SW480 (cell line): ENCODE data around the gene ADGRD1.

Source experiments
- DNase-seq: peaks from one replicate; pipeline ENCODE4 v3.0.0-alpha.2; 2016; ENCODE audit warnings: low spot score

The ADGRD1 gene

DNA sequence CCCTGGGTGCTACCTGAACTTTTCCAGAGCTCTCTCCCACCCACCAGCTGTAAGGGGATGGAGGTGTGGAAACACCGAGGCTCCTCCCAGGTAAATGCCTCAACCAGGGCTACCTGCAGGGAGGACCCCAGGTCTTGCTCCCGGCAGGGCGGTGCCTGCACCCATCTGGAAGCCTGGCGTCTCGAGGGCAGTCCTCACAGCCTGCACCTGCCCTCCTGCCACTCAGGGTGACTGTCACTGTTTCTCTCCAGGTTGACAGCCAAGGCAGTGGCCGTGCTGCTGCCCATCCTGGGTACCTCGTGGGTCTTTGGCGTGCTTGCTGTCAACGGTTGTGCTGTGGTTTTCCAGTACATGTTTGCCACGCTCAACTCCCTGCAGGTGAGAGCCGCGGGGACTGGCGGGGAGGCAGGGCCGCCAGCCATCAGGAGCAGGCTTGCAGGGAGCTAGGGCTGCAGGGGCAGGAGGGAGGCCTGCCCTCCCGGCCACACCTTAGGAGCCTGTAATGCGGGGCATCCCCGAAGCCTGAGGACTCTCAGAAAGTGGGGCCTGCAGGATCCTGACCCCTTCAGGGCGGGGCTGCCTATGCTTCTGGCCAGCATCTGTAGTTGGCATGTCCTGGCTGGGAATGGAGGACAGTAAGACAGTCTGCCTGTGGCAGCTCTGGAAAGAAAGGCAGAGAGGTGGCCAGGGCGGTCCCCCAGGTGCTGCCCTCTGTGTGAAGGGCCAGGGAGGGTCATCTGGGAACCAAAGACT, 182.3 kb downstream of the ADGRD1 start:
- DNase-seq, result no peak

DNA sequence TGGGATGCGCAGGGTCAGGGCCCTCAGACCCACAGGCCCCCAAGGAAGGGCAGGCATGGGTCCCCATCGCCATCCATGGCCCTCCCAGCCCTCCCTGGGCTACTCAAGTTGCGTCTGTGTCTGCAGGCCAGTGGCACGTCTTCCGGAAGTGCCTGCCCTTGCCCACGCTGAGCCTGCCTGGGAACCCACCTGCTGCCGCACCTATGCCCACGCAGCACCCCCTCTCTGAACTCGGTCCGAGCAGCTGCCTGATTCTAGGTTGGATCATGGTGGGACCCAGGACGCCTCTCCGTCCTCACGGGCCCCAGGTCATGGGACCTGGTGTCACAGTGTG, 182.8 kb downstream of the ADGRD1 start:
- no peak for DNase-seq

DNA sequence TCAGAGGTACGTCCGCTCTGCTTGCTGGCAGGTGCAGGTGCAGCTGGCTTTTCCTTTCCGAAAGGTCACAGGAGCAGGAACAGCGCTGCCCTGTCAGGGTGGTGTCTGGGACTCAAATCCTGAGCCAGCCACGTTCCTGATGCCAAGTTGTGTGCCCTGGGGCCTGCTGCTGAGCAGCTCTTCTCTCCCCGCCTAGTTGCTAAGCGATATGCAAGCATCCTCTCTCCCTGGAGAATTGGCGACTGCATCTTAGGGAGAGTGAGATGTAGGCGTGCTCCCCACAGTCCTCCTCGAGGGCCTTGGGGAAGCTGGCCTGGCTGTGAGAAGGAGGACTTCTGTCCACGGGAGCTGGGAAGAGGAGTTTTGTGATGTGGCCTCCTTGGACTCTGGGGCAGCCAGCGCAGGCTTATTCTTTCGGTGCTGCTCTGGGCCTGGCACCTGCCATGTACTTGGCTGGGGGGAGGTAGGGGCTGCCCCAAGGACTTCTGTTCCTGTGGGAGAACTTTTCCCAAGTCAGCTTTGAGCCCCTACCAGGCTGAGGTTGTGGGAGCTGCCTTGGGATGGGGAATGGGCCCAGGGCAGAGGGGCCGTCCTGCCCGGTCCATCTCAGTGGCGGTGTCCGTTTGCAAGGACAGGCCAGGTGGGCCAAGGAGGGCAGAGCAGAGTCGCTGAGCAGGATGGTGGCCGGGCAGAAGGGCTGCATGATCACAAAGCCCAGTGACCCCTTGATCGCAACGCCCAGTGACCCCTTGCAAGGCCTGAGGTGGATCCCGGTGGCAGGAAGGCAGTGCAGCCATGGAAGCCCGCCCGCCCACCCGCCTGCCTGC, 183.5 kb downstream of the ADGRD1 start:
- DNase-seq, result no peak

DNA sequence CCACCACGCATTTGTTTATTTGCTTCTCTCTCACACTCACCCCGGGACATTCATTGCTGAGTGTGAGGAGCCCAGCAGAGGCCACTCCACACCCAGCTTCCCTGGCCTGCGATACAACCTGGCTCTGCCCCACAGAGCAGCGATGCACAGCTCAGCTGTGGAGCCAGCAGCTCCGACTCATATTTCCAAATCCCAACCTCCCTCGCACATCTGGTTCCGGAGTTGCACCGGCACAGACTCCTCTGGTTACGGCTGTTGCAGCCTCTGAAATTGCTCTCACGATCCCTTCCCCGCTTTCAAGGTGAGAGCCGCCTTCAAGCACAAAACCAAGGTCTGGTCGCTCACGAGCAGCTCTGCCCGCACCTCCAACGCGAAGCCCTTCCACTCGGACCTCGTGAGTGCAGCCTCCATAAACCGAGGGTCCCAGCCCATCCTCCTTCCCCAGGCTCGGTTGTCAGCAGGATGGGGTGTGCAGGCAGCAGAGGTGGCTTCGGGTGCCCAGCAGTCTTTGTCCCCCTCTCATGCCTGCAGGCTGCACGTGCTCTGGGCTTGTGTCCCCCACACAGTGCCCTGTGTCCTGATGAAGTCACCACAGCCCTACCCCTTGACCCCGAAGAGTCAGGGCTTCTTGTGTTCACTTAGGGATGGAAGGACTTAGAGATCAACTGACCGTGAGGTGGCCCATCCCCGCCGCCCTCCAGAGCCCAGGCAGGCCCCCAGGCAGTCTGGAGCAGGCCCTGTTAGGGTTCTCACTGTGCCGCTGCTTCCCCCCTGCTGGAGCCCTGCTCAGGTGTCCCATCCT, 184.3 kb downstream of the ADGRD1 start:
- peak; percentile 36 for DNase-seq

DNA sequence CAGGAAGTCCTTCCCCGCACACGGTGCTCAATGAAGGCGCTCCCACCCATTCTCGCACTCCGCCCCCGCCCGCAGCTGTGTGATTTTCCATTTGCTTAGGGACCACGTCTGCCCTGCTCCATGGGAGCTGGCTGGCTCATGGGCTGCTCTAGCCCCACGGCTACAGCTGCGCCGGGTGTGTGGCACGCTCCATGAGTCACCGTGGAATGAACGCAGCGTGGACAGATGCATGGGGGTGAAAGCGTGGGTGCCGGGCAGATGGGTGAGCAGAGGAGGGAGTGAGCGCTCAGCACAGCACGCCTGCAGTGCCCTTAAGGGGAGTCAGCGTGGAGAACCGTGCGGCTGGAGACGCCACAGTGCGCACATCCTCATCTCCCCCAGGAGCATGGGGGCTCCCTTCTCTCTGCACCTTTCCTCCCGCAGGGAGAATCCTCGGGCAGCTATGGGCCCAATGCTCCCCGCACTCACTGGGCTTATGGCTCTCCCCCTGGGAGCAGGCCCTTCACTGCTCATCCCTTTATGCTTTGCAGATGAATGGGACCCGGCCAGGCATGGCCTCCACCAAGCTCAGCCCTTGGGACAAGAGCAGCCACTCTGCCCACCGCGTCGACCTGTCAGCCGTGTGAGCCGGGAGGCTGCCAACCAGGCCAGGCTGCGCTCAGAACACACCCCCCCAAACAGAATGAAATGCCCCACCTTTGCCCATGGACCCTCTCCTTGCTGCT, 185.1 kb downstream of the ADGRD1 start:
- no peak for DNase-seq

DNA sequence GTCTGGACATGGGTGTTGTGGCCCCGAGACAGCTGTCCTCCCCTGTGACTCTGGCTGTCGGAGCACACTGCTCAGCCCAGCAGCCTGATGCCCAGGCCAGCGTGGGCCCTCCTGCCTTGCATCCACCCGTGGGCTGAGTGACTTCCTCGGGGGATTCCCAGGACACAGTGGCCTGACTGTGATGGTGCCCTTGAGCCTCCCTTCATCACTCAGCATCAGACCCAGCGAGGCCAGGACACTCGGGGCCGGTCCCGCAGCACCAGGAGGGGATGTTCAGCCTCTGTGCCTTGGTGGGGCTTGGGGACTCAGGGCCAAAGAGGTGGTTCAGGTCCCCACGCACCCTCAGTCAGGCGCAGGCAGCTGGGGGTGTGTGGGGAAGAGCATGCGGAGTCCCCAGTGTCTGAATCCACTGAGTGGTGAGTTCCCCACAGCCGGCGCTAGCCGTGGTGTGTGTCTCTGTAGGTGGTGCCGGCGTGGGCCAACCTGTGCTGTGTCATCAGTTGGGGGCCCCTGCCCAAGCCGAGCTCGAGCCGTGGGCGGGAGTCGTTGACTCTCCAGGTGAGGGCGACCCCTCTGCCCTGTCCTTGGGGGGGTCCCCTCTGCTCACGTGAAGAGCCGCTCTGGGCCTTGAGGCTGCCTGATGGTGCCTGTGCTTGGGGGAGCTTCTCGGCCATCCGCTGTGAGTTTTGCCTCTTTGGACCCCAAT, 185.8 kb downstream of the ADGRD1 start:
- DNase-seq, result no peak

DNA sequence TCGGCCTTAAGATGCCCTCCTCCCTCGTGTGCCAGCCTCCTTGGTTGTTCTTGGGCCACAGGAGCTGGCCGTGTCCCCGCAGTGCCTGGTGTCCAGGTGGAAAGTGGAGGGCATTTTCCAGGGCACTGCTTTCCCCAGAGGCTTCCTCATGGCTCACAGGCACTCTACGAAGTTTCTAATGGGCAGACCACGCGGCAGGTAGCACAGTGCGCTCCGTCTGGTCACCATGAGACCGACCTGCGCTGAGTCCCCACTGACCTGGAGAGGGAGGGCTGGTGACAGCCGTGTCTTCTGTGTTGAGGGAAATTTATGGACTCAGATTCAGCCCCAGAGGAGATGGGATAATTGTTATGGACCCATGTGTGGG, 186.3 kb downstream of the ADGRD1 start:
- DNase-seq, result no peak

DNA sequence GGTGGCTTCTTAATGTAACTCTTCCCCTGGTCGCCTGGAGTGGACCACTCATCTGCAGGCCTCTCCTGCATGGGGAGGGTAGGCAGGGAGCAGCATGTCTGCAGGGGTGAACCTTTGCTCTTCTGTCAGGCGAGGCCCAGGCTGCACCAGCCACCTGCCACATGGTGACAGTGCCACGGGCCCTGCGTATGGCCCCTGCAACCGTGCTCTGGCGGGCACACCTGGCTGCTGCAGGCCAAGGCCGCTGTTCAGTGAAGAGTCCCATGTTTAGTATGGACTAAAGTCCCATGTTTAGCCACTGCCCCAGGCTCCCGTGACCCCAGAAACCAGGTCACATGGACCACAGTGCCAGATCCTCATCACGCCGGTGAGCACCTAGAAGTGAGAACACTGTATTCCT, 187.0 kb downstream of the ADGRD1 start:
- no peak for DNase-seq

DNA sequence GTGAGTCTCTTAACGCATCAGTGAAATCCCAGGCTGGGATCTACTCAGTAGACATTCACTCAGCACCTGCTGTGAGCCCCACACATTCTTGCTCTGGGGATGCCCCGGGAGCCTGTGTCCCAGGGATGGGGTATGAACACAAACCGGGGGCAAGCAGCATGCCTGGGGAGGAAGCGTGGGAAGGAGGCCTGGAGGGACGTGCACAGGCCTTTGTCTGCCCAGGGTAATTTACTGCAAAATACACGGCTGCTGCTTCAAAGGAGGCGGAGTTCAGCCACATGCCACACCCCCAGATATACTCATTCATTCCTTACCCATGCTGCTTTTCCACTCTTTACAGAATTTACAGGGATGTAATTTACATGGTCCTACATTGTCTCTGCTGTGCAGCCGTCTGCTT, 187.8 kb downstream of the ADGRD1 start:
- no peak for DNase-seq

DNA sequence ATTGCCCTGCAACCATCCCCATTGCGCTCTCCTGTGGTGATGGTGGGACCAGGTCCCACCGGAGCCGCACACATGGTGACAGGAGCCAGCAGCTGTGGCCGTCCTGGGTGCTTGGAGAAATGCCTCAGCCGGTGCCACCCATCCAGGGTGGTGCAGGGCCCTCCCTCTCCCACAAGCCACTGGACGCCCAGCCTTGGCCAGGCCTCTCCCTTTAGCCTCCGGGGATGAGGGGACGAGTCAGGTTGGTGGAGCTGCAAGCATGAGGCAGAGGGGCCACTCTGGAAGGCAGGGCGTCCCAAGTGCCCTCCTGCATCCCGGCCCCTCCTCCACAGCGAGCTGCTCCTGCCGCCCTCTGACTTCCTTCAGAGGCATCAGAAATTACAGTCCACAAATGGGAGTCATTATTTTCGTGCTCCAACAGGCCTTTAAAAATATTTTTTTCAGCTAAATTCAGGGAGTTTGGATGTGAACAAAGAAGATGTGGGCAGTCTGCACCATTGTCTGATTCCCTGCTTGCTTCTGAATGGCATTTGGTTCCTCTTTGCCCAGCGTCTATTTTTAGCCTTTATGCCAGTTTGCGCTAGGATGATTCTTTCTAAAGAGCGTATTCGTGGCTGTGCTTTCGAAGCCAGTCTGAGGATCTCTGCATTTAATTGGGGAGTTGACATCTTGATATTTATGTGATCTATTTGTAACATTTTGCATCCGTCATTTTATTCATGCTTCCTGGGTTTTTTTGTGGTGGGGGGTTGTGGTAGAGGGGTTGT, 189.4 kb downstream of the ADGRD1 start:
- DNase-seq, result no peak

DNA sequence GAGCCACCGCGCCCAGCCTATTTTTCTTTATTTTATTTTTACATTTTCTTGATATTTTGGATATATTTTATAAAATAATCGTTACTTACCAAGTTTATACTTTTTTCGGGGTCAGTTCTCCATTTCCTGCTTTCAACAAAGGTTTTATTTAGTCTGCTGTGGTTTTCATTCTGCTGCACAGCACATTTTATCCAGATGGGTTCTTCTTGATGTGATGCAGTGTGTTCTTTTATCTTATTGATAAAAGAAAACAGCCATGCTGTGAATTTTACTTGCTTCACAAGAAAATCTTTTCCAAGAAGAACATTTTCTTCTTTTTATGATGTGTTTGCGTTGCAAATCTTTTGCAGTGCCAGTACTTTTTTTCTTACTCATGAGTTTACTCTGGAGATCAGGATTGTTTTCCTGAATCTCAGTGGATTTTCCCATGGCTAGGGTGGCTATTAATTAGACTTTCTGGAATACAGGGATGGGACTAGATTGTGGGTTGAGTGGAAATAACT, 192.5 kb downstream of the ADGRD1 start:
- no peak for DNase-seq

DNA sequence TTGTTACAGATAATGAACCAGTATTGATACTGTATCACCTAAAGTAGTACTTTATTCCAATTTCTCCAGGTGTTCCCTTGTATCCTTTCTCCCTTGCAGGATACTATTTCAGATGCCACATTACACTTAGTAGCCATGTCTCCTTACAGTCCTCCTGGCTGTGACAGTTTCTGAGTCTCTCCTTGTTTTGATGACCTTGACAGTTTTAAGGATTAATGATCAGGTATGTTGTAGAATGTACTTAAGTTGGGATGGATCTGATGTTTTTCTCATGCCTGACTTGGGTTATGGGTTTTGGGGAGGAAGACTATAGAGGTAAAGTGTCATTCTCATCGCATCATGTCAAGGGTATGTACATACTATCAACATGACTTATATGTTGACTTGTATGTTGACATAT, 193.6 kb downstream of the ADGRD1 start:
- DNase-seq, result no peak

DNA sequence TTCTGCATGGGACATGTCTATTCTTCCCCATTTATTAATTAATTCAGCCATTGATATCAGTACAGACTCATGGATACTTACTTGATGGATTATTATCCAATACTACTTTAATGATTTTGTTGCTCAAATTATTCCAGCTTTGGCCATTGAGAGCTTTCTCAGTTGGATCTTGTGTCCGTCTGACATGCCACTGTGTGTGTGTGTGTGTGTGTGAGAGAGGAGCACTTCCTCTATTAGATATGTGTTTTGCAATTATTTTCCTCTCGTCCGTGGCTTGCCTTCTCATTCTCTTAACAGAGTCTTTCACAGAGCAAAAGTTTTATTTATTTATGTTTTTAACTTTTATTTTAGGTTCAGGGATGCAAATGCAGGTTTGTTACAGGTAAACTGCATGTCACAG, 194.2 kb downstream of the ADGRD1 start:
- no peak for DNase-seq

DNA sequence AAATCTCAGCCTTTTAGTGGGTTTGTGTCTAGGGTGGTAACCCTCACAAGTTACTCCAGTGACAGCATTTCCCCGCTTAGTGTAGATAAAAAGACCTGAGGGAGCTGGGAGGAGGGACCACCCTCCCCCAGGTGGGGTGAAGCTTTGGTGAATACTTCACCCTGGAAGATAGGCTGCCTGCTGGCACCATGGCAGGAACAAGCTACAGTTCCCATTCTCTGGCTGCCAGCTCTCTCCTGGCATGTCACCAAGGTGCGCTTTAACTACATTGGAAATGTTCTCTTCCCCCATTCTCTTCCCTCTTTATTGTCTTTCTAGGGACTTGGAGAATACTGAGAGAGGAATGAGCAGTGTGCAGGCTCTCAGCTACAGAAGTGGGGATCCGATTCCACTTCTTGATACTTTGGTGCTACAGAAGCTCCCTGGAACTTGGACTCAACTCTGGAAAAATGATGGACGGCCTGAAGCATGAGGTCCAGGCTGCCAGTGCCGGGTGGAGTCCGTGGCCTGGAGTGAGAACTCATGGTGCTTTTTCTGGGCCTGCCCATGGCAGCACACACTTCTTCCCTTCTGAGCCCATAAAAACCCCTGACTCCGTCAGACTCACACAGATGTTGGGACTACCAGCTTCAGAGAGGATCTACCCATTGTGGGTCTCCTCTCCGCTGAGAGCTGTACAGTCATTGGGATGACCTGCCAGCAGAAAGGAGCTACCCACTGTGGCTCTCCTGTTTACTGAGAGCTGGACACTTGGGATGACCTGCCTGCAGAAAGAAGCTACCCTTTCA, 198.0 kb downstream of the ADGRD1 start:
- DNase-seq, result no peak

DNA sequence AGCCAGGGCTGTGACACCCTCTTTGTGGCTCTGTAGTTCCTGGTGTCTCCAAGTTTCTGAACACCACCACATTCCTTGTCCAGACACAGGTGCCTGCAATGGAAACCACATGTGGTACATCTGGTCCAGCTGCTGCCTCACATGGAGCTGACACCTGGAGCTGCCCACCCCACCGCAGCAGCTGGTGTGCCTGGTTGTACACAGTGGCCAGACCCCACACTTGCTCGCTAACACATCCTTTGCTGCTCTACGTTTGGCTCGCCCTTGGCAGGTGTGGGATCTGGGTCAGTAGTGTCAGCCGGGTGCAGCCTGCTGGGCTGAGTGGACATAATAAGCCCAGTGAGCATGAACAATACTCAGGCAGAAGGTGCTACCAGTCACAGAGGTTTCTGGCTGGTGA, 198.9 kb downstream of the ADGRD1 start:
- DNase-seq, result no peak

DNA sequence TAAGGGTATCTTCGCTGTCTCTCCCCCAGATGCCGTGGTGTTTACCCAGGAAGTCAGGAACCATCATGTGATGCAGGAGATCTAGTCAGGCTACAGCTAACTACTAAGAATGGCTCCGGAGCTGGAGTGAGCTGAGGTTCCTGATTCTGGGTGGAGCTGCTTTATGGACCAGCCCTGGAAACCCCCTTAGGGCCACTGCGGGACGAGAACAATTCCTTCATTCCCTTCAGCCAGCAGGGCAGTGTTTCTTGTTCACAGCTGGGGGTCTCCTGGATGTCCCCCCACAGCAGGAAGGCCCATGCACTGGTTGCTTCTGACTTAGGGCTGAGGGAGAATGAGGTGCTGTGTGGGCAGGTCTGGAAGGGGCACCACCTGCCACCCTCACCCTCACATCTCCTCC, 199.3 kb downstream of the ADGRD1 start:
- no peak for DNase-seq

DNA sequence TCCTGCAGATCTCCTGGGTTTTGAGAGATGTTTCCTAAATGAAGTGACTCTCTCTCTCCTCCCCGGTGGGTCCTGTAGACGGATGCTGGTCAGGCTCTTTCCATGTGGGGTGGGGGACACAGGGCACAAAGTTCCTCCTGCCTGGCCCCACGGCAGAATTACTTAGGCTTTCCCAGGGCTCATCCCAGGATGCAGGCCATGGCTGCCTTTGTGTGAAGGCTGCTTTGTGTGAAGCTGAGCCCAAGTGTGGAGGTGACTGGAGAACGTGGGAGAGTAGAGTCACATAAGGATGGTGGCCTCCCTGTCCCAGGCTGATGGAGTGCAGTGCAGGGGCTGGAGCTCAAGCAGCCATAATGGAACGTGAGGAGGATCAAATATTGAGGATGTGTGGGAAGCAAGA, 200.2 kb downstream of the ADGRD1 start:
- no peak for DNase-seq

DNA sequence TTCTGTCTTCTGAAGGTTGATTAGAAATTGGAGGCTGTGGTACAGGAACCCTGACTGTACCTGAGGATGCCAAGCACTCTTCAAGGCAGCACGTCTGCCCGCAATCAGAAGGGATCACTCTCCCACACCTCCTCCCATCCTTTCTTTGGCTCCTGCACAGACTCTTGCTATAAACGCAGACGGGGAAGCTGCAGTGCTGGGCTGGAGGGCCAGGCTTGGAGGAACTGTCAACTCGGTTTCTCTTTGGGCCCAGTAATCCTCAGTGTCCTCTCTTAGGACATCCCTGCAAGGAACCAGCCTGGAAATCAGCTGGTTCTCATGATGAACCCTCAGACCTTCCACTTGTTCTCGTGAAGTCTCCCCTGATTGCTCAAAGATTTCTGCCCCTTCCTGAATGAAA, 201.4 kb downstream of the ADGRD1 start:
- DNase-seq, result no peak

DNA sequence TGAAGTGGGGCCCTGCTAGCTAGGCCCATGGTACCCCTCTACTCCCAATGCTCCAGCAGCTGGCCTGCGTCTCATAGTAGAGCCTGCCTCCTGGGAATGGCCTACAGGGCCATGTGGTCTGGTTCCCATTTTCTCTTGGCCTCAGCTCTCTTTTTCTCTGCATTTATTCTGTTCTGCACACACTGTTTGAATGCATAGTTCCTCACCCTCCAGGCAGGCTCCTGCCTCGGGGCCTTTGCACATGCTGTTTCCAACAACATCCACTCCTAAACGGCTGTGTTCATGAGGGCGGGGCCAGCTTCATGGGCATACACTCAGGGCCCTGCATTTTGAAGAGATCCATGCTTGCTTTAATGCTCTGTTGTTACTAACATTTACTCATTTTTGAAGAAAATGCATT, 204.0 kb downstream of the ADGRD1 start:
- no peak for DNase-seq

DNA sequence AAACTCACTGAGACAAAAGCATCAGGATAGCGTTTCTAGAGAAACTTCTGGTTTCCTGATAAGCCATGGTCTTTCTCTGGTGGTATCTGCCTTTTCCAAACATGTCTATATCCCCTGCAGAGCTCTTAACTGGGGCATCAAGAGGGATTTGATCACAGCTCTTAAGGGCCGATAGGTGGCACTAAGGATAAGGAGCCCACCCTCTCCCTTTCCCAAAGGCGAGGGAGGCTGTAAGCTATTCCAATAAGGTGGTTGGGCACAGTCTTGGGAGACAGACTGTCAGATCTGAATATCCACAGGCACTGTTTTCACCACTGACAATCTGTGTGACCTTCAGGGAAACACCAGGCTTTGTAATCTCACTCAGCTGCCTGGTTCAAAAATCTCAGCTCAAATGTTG, 206.0 kb downstream of the ADGRD1 start:
- peak; percentile 9 for DNase-seq
